Tibial artery (tissue), 4 donors: ENCODE data around the gene IGLL1.

ENCODE experiments used
- DNase-seq, 2 donors: peaks; one replicate each; pipeline ENCODE4 v3.0.0-alpha.2; 2019
- H3K27ac ChIP-seq, 2 donors: fragments of 200-600 bp; sonication (generic) in 1 of 2; 1 replicate in 1 of 2; 2 replicates in 1 of 2; pipeline ENCODE4 v1.5.1; 2018 to 2019; ENCODE audit warnings: mild to moderate bottlenecking in 1 of 2
- H3K27me3 ChIP-seq, 2 donors: fragments of 200-600 bp; sonication (generic) in 1 of 2; one replicate each; pipeline versions ENCODE4 v1.5.1 to v1.6.0; 2016 to 2019
- H3K36me3 ChIP-seq, 3 donors: fragments of 200-600 bp; sonication (generic) in 2 of 3; one replicate each; pipeline ENCODE4 v1.5.1; 2016 to 2019; ENCODE audit warnings: mild to moderate bottlenecking in 2 of 3
- H3K4me1 ChIP-seq, 4 donors: fragments of 200-600 bp; sonication (generic) in 2 of 4; 1 replicate in 3 of 4; 2 replicates in 1 of 4; pipeline ENCODE4 v1.5.1; 2016 to 2019
- H3K4me3 ChIP-seq, 2 donors: fragments of 200-600 bp; sonication (generic) in 1 of 2; 1 replicate in 1 of 2; 2 replicates in 1 of 2; pipeline ENCODE4 v1.5.1; 2018 to 2019; ENCODE audit warnings: mild to moderate bottlenecking in 2 of 2
- H3K9me3 ChIP-seq, 3 donors: fragments of 200-600 bp; sonication (generic) in 1 of 3; one replicate each; pipeline ENCODE4 v1.5.1; 2016 to 2019
- CTCF ChIP-seq, 2 experiments: fragments of 200-600 bp in 1 of 2; fragments of 450-650 bp in 1 of 2; IDR thresholded peaks; one replicate each; pipeline ENCODE4 v1.5.1; 2017 to 2019; ENCODE audit warnings: antibody characterized with exemption in 2 of 2, mild to moderate bottlenecking in 1 of 2, moderate library complexity in 1 of 2
- intact Hi-C: fragments of 100-400 bp; cut with DNase I; formaldehyde crosslinking; loops from one replicate; pipeline ENCODE4 v1.15.0; 2023; ENCODE audit warnings: low total_unique reads

The IGLL1 gene

GRCh38 chr22:23591201-23591791 lies 11.2 kb upstream of the IGLL1 start:
- Histone ChIP-seq H3K4me3 (no peak overlapping the region), H3K9me3 (no peaks in the 10 kb centered on the region), H3K36me3 (no peaks in the 10 kb centered on the region), H3K27ac (no peak overlapping the region), H3K4me1 (no peaks in the 10 kb centered on the region), H3K27me3 (no peaks in the 10 kb centered on the region)
- intact Hi-C loops, result no loop called here
- DNase-seq, result peak in 1 of 2 donors; percentile 40
- peak; percentile 33 to 52 for TF ChIP-seq CTCF (IDR thresholded peaks at IDR 0.05)

DNA sequence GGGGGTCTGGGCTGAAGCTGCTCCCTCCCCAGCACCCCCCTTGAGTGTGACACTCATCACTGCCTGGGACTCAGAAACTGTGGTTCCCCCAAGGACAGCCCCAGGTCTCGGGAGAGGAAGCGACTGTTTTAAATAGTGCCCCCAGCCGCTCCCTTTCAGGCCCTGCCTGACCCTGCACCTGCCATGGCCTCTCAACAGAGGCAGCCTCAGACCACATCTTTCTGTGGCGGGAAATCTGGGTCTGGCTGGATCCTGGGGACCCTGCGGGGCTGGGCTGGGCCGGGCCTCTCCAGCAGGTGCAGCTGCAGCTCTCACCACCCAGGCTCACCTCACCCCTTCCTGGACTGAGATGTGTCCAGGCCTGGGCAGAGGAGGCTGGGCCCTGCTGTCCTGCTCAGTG lies 3.7 kb upstream of the IGLL1 start:
- intact Hi-C loops, result no loop called here
- no peak for DNase-seq
- Histone ChIP-seq H3K4me3 (no peak overlapping the region), H3K36me3 (no peaks in the 10 kb centered on the region), H3K9me3 (no peaks in the 10 kb centered on the region), H3K27me3 (peaks cover 0 to 14% of the 10 kb centered on the region in 2 donors), H3K27ac (no peak overlapping the region), H3K4me1 (no peaks in the 10 kb centered on the region)
- no peak for TF ChIP-seq CTCF (IDR thresholded peaks at IDR 0.05)

DNA sequence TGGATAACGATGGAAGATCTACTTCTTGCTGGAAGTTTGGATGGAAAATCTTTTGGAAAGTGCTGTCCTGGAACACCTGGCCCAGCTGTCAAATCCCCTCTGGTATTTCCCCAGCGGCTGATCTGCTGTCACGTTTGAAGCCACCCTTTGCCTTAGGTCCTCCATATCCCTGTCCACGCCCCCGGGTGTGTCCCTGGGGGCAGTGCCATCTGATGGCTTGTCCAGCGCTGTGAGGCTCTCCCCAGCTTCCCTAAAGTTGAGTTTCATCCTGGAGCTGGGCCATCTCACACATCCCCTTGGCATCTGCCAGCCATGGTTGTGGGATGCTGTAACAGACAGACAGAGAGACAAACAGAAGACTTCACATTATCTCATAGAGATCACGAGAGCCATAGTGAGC lies 3.1 kb upstream of the IGLL1 start:
- intact Hi-C loops, result no loop called here
- no peak for DNase-seq
- H3K4me3 ChIP-seq, result no peak overlapping the region
- H3K27me3 ChIP-seq, result peaks cover 0 to 16% of the 10 kb centered on the region in 2 donors
- H3K9me3 ChIP-seq, result no peaks in the 10 kb centered on the region
- no peaks in the 10 kb centered on the region for H3K36me3 ChIP-seq
- H3K27ac ChIP-seq, result no peak overlapping the region
- H3K4me1 ChIP-seq, result no peaks in the 10 kb centered on the region
- no peak for TF ChIP-seq CTCF (IDR thresholded peaks at IDR 0.05)

GRCh38 chr22:23581260-23581650 lies 1.2 kb upstream of the IGLL1 start:
- no peaks in the 10 kb centered on the region for H3K9me3 ChIP-seq
- H3K27ac ChIP-seq, result no peak overlapping the region
- intact Hi-C loops, result no loop called here
- no peaks in the 10 kb centered on the region for H3K4me1 ChIP-seq
- peaks cover 0 to 16% of the 10 kb centered on the region in 2 donors for H3K27me3 ChIP-seq
- H3K36me3 ChIP-seq, result no peaks in the 10 kb centered on the region
- H3K4me3 ChIP-seq, result no peak overlapping the region
- DNase-seq, result no peak
- TF ChIP-seq CTCF (IDR thresholded peaks at IDR 0.05), result no peak

GRCh38 chr22:23580576-23581259 lies 628 bp upstream of the IGLL1 start:
- no peak for DNase-seq
- H3K36me3 ChIP-seq, result no peaks in the 10 kb centered on the region
- no peak overlapping the region for H3K27ac ChIP-seq
- TF ChIP-seq CTCF (IDR thresholded peaks at IDR 0.05), result no peak
- intact Hi-C loops, result no loop called here
- no peaks in the 10 kb centered on the region for H3K9me3 ChIP-seq
- H3K4me3 ChIP-seq, result no peak overlapping the region
- peaks cover 0 to 16% of the 10 kb centered on the region in 2 donors for H3K27me3 ChIP-seq
- H3K4me1 ChIP-seq, result no peaks in the 10 kb centered on the region
